ENCODE measurements around the gene NFATC2. TPM values are rescaled to one million over a fixed set of nuclear protein-coding genes. Genes with fewer than 3 reads are reported as not detected.
A peak's percentile ranks its signal among the peaks of the same experiment; 100 is the strongest.

Gene NFATC2
- total and polyA plus RNA-seq, 7 donors = 1.4 to 16.9 (median 5.0) TPM

DNA sequence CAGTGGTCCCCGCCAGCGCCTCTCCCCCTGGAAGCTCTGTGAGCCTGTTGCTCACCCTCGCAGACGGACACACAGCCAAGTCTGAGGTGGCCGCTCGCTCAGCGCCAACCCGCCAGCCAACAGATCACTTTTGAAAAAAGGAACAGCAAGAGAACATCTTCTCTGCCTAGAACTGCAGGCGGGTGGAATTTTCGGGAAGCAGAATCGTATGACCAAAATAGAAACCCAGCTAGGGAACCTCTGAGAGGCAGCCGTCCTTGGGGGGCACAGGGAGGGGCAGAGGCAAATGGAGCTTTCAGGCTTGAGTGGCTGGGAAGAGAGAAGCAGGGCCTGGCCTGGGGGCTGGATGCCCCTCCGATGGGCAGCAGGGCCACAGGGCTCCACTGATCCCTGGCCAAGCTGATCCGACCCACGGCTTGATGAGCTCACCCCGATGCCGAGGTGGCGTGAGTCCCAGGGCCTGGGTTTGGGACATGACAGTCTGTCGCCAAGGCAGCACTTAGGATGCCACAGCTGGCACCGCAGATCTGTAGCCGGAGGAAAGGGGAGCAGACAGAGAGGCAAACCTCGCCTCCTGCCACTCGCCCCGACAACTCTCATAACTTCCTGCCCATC, 9.8 kb downstream of the NFATC2 start:
- H3K27me3 ChIP-seq = no peaks in the 10 kb centered on the region
- peak; percentile 74 for DNase-seq
- TF ChIP-seq POLR2AphosphoS5 (IDR thresholded peaks at IDR 0.05) = peak in 1 of 4 donors; percentile 38
- TF ChIP-seq, protein P1, sequence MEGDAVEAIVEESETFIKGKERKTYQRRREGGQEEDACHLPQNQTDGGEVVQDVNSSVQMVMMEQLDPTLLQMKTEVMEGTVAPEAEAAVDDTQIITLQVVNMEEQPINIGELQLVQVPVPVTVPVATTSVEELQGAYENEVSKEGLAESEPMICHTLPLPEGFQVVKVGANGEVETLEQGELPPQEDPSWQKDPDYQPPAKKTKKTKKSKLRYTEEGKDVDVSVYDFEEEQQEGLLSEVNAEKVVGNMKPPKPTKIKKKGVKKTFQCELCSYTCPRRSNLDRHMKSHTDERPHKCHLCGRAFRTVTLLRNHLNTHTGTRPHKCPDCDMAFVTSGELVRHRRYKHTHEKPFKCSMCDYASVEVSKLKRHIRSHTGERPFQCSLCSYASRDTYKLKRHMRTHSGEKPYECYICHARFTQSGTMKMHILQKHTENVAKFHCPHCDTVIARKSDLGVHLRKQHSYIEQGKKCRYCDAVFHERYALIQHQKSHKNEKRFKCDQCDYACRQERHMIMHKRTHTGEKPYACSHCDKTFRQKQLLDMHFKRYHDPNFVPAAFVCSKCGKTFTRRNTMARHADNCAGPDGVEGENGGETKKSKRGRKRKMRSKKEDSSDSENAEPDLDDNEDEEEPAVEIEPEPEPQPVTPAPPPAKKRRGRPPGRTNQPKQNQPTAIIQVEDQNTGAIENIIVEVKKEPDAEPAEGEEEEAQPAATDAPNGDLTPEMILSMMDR (IDR thresholded peaks at IDR 0.05) = no peak
- WGBS, 2 donors = 78 to 85% methylated on average over 24 of the region's 24 CpGs
- H3K36me3 ChIP-seq = no peaks in the 10 kb centered on the region
- peak overlapping the region; percentile 24 to 74 (median 56) for H3K27ac ChIP-seq
- no peak overlapping the region for H3K4me3 ChIP-seq
- peaks cover 0 to 28% (median 19%) of the 10 kb centered on the region in 4 donors for H3K4me1 ChIP-seq
- H3K9me3 ChIP-seq = no peaks in the 10 kb centered on the region
- intact Hi-C loops (cut with DNase I) = no loop called here

GRCh38 chr20:51531712-51532456, 10.6 kb downstream of the NFATC2 start:
- intact Hi-C loops (cut with DNase I) = no loop called here
- peaks cover 0 to 28% (median 19%) of the 10 kb centered on the region in 4 donors for H3K4me1 ChIP-seq
- 90% methylated on average over 12 of the region's 12 CpGs for WGBS, 2 donors
- H3K36me3 ChIP-seq = no peaks in the 10 kb centered on the region
- TF ChIP-seq POLR2AphosphoS5 (IDR thresholded peaks at IDR 0.05) (no peak), POLR2A (IDR thresholded peaks at IDR 0.05) (no peak), EP300 (IDR thresholded peaks at IDR 0.05) (no peak)
- TF ChIP-seq, protein P1 (IDR thresholded peaks at IDR 0.05) = no peak
- peak overlapping the region; percentile 24 to 74 (median 56) for H3K27ac ChIP-seq
- DNase-seq = no peak
- no peak overlapping the region for H3K4me3 ChIP-seq
- H3K27me3 ChIP-seq = no peaks in the 10 kb centered on the region
- H3K9me3 ChIP-seq = no peaks in the 10 kb centered on the region

GRCh38 chr20:51531141-51531710, 11.3 kb downstream of the NFATC2 start:
- Histone ChIP-seq H3K36me3 (no peaks in the 10 kb centered on the region), H3K27ac (no peak overlapping the region), H3K4me3 (no peak overlapping the region), H3K4me1 (peaks cover 0 to 28% (median 19%) of the 10 kb centered on the region in 4 donors), H3K9me3 (no peaks in the 10 kb centered on the region), H3K27me3 (no peaks in the 10 kb centered on the region)
- WGBS, 2 donors = 86% methylated on average over 11 of the region's 11 CpGs
- TF ChIP-seq, protein P1 (IDR thresholded peaks at IDR 0.05) = no peak
- no peak for TF ChIP-seq POLR2AphosphoS5 (IDR thresholded peaks at IDR 0.05)
- TF ChIP-seq POLR2A (IDR thresholded peaks at IDR 0.05) = no peak
- TF ChIP-seq EP300 (IDR thresholded peaks at IDR 0.05) = no peak
- no peak for DNase-seq
- intact Hi-C loops (cut with DNase I) = no loop called here

DNA sequence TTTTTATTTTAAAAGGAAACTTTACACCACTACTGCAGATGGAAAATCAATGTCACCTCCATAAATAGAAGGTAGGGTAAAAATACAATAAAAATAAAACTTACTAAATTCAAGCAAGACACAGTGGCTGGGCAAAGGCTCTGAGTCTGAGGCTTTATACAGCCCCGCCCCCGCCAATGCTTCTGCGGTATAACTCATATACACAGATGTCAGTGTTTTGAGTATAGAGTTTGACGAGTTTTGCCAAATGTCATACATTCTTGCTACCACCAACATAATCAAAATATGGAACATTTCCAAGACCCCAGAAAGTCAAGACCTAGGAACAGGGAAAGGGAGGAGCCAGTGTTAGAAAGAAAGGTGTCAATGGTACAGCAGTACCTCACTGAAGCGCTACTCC, 12.8 kb downstream of the NFATC2 start:
- TF ChIP-seq EP300 (IDR thresholded peaks at IDR 0.05) (no peak), POLR2AphosphoS5 (IDR thresholded peaks at IDR 0.05) (no peak), POLR2A (IDR thresholded peaks at IDR 0.05) (no peak)
- TF ChIP-seq, protein P1 (IDR thresholded peaks at IDR 0.05) = no peak

More for the DNA sequence above, 12.8 kb downstream of the NFATC2 start:
- Histone ChIP-seq H3K27ac (no peak overlapping the region), H3K4me3 (no peak overlapping the region), H3K4me1 (peaks cover 0 to 28% (median 19%) of the 10 kb centered on the region in 4 donors), H3K9me3 (no peaks in the 10 kb centered on the region), H3K36me3 (no peaks in the 10 kb centered on the region), H3K27me3 (no peaks in the 10 kb centered on the region)
- DNase-seq = no peak
- WGBS, 2 donors = 72 to 77% methylated on average over 5 of the region's 5 CpGs
- intact Hi-C loops (cut with DNase I) = no loop called here
